ENCODE measurements around the gene ZYG11B. TPM values are rescaled to one million over a fixed set of nuclear protein-coding genes. Genes with fewer than 3 reads are reported as not detected.

Gene ZYG11B
- total RNA-seq (2022; extraction: Qiagen RNA extraction; ENCODE audit: low read depth), result 3.6 to 6.4 TPM (median 5.3 TPM) in 5 replicates

GRCh38 chr1:52726265-52727113 lies at the start of gene ZYG11B:
ZYG11B (plus strand) TSS chr1:52726453; CDS start chr1:52726654, 201 bp downstream.

GRCh38 chr1:52697795-52698674 lies 28.2 kb upstream of the ZYG11B start, which contains the start of gene COA7:
COA7 (minus strand) TSS chr1:52698347; CDS start chr1:52698326, 21 bp downstream.

GRCh38 chr1:52842643-52843310 lies 116.5 kb downstream of the ZYG11B start, which contains the start of gene ZYG11A:
ZYG11A (plus strand) TSS chr1:52842760; CDS start chr1:52842884, 124 bp downstream.

Other genes starting within 250 kb of the ZYG11B start
- 16.1 to 24.4 TPM (median 19.8 TPM) in 5 replicates for gene TUT4, start 173.4 kb upstream of the ZYG11B start, total RNA-seq (2022; extraction: Qiagen RNA extraction; ENCODE audit: low read depth)
- gene GPX7, start 124.1 kb upstream of the ZYG11B start, total RNA-seq (2022; extraction: Qiagen RNA extraction; ENCODE audit: low read depth), result not detected in 5 replicates
- 0.29 to 0.47 TPM (median 0.39 TPM) in 4 of 5 replicates, not detected in the other for gene SHISAL2A, start 93.3 kb upstream of the ZYG11B start, total RNA-seq (2022; extraction: Qiagen RNA extraction; ENCODE audit: low read depth)
- gene COA7, start 28.1 kb upstream of the ZYG11B start, total RNA-seq (2022; extraction: Qiagen RNA extraction; ENCODE audit: low read depth), result 17.4 to 22.7 TPM (median 22.2 TPM) in 5 replicates
- gene ZYG11A, start 116.3 kb downstream of the ZYG11B start, total RNA-seq (2022; extraction: Qiagen RNA extraction; ENCODE audit: low read depth), result 2.1 to 2.8 TPM (median 2.5 TPM) in 5 replicates
- 7.8 to 12.7 TPM (median 10.4 TPM) in 5 replicates for gene ECHDC2, start 195.3 kb downstream of the ZYG11B start, total RNA-seq (2022; extraction: Qiagen RNA extraction; ENCODE audit: low read depth)
- 38.7 to 64.8 TPM (median 51.0 TPM) in 5 replicates for gene SCP2, start 200.8 kb downstream of the ZYG11B start, total RNA-seq (2022; extraction: Qiagen RNA extraction; ENCODE audit: low read depth)

Data from A549 treated with GW870086 at 1 μM for 4 hours (cell line).